Upper lobe of left lung (tissue), 6 donors: Measurements from ENCODE around the gene KCTD17. TPM values are rescaled to one million over a fixed set of nuclear protein-coding genes. Genes with fewer than 3 reads are reported as not detected.

Experiments used
- ATAC-seq, 2 donors: fragments of 200-7000 bp; cut with Tn5 transposase; one replicate each; pipeline ENCODE4 v1.9.1; 2022; ENCODE audit warnings: mild to moderate bottlenecking in 2 of 2, moderate library complexity in 2 of 2; ENCODE audit not compliant: low FRiP score in 2 of 2
- DNase-seq, 2 donors: peaks; one replicate each; pipeline ENCODE4 v3.0.0-alpha.2; 2019 to 2020
- H3K27ac ChIP-seq, 4 donors: fragments of 200-600 bp; sonication (generic); one replicate each; pipeline ENCODE4 v1.5.1; 2016 to 2019
- H3K27me3 ChIP-seq, 4 donors: fragments of 200-600 bp; sonication (generic); one replicate each; pipeline ENCODE4 v1.5.1; 2017 to 2019
- H3K36me3 ChIP-seq, 4 donors: fragments of 200-600 bp; sonication (generic); one replicate each; pipeline ENCODE4 v1.5.1; 2016 to 2019
- H3K4me1 ChIP-seq, 4 donors: fragments of 200-600 bp; sonication (generic); one replicate each; pipeline ENCODE4 v1.5.1; 2018 to 2019
- H3K4me3 ChIP-seq, 4 donors: fragments of 200-600 bp; sonication (generic); one replicate each; pipeline ENCODE4 v1.5.1; 2017 to 2019; ENCODE audit warnings: mild to moderate bottlenecking in 2 of 4, moderate library complexity in 1 of 4
- H3K9me3 ChIP-seq, 4 donors: fragments of 200-600 bp; sonication (generic); one replicate each; pipeline ENCODE4 v1.5.1; 2018 to 2019
- EP300 ChIP-seq, 4 donors: sonication (generic); formaldehyde crosslinking; IDR thresholded peaks; one replicate each; pipeline ENCODE4 v1.5.1; 2017; ENCODE audit warnings: antibody characterized with exemption in 4 of 4, control low read depth in 2 of 4
- POLR2A ChIP-seq, 4 donors: fragments of 450-650 bp; IDR thresholded peaks; one replicate each; pipeline ENCODE4 v1.5.1; 2016 to 2017; ENCODE audit warnings: antibody characterized with exemption in 4 of 4, mild to moderate bottlenecking in 2 of 4
- POLR2AphosphoS5 ChIP-seq, 2 donors: sonication (generic); formaldehyde crosslinking; IDR thresholded peaks; one replicate each; pipeline ENCODE4 v1.5.1; 2017; ENCODE audit warnings: antibody characterized with exemption in 2 of 2
- WGBS, 2 donors: methylation state at CpG; one replicate each; pipeline ENCODE4 v1.1.5; 2017 to 2018; 5-methylcytosine and 5-hydroxymethylcytosine counted together
- total RNA-seq, 6 donors: library from RNA; depleted of rRNA in 4 of 6; stranded (reverse); fragments of >200 nt in 4 of 6; gene quantifications; one replicate each; pipeline versions ENCODE4 v1.1.0 to v1.2.1, GENCODE V29; 2016 to 2021
- TF ChIP-seq, protein P1 (sequence below), 6 experiments: fragments of 450-650 bp in 4 of 6; fragments of 200-600 bp in 2 of 6; sonication (generic) in 2 of 6; IDR thresholded peaks; one replicate each; pipeline ENCODE4 v1.5.1; 2016 to 2019; ENCODE audit warnings: antibody characterized with exemption in 6 of 6
- donor health status: DM: no; HTN: no; CAD: no; lungs with moderate emphysema.
- donor health status: DM: no; HTN: yes; CAD: no; lungs with severe emphysema.

Gene KCTD17
- total RNA-seq, 6 donors from 2014 or later = 9.0 to 30.4 (median 23.2) TPM

DNA sequence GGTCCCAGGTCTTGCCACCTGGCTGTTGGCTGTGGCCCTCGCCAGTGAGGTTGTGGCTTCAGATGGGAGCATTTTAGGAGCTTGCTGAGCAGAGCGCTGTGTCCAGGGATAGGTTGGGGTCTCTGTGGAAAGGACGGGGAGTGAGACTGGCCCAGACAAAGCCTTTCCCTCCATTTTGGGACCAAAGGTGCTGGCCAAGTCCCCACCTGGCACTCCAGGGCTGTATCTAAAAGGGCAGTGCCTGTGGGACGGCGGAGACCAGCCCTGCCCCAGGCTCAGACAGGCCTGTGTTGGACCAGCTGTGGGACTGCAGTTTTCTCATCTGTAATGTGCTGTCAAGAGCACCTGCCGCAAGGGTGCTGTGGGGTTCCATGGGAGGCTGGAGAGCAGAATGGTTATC lies 5.0 kb upstream of the KCTD17 start:
- Histone ChIP-seq H3K4me1 (peaks cover 3 to 22% (median 14%) of the 10 kb centered on the region in 4 donors), H3K36me3 (no peaks in the 10 kb centered on the region), H3K9me3 (no peaks in the 10 kb centered on the region), H3K27ac (no peak overlapping the region), H3K27me3 (no peaks in the 10 kb centered on the region), H3K4me3 (no peak overlapping the region)
- TF ChIP-seq, protein P1, sequence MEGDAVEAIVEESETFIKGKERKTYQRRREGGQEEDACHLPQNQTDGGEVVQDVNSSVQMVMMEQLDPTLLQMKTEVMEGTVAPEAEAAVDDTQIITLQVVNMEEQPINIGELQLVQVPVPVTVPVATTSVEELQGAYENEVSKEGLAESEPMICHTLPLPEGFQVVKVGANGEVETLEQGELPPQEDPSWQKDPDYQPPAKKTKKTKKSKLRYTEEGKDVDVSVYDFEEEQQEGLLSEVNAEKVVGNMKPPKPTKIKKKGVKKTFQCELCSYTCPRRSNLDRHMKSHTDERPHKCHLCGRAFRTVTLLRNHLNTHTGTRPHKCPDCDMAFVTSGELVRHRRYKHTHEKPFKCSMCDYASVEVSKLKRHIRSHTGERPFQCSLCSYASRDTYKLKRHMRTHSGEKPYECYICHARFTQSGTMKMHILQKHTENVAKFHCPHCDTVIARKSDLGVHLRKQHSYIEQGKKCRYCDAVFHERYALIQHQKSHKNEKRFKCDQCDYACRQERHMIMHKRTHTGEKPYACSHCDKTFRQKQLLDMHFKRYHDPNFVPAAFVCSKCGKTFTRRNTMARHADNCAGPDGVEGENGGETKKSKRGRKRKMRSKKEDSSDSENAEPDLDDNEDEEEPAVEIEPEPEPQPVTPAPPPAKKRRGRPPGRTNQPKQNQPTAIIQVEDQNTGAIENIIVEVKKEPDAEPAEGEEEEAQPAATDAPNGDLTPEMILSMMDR (IDR thresholded peaks at IDR 0.05) = no peak
- TF ChIP-seq POLR2AphosphoS5 (IDR thresholded peaks at IDR 0.05) (no peak), POLR2A (IDR thresholded peaks at IDR 0.05) (no peak), EP300 (IDR thresholded peaks at IDR 0.05) (no peak)
- DNase-seq (no peak), ATAC-seq (no peak)
- 100% methylated on average over 6 of the region's 6 CpGs; no CpG with 5 or more reads in 1 of the 2 donors for WGBS, 2 donors

DNA sequence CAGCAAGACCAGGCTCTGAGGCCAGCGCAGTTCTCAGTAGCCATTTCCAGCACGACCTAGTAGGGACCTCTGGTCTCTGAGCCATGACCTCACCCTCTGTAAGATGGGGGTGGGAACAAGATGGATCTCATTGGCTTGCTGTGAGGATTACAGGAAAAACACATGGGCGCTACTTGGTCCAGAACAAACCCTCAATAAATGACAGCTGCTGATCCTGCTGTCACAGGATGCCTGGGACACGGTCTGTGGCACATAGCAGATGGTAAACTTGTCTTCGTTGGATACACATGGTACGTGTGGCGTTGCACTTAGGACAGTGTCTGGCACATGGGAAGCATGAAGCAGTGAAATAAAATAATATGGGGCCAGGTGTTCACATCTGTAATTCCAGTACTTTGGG lies 4.5 kb upstream of the KCTD17 start:
- WGBS, 2 donors = 89 to 93% methylated on average over 4 to 7 of the region's 7 CpGs
- no peaks in the 10 kb centered on the region for H3K36me3 ChIP-seq
- H3K27ac ChIP-seq = no peak overlapping the region
- no peaks in the 10 kb centered on the region for H3K27me3 ChIP-seq
- no peak for DNase-seq
- H3K4me1 ChIP-seq = peaks cover 3 to 26% (median 17%) of the 10 kb centered on the region in 4 donors
- H3K4me3 ChIP-seq = no peak overlapping the region
- no peak for ATAC-seq
- no peak for TF ChIP-seq POLR2AphosphoS5 (IDR thresholded peaks at IDR 0.05)
- TF ChIP-seq, protein P1 (IDR thresholded peaks at IDR 0.05) = no peak
- H3K9me3 ChIP-seq = no peaks in the 10 kb centered on the region

DNA sequence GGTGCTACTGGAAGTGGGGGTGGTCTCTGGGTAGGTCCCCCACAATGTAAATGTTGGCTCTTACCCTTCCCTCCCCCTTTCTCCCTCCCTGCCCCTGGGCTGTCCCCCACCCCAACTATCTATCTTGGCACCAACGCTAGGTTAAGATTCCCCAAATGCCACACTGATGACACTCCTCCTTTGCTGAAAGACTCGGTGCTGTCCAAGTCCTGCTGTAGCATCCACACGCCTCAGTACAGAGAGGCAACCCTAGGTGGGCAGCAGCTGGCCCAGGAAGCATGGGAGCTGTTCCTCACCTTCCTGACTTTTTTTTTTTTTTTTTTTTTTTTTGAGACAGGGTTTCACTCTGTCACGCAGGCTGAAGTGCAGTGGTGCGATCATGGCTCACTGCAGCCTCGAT lies 3.4 kb upstream of the KCTD17 start:
- Histone ChIP-seq H3K9me3 (no peaks in the 10 kb centered on the region), H3K4me1 (peaks cover 3 to 34% (median 24%) of the 10 kb centered on the region in 4 donors), H3K36me3 (no peaks in the 10 kb centered on the region), H3K27me3 (no peaks in the 10 kb centered on the region), H3K27ac (no peak overlapping the region), H3K4me3 (no peak overlapping the region)
- ATAC-seq = no peak
- TF ChIP-seq POLR2AphosphoS5 (IDR thresholded peaks at IDR 0.05) (no peak), EP300 (IDR thresholded peaks at IDR 0.05) (no peak), POLR2A (IDR thresholded peaks at IDR 0.05) (no peak)
- TF ChIP-seq, protein P1 (IDR thresholded peaks at IDR 0.05) = no peak
- no peak for DNase-seq
- 81 to 88% methylated on average over 6 of the region's 6 CpGs for WGBS, 2 donors

DNA sequence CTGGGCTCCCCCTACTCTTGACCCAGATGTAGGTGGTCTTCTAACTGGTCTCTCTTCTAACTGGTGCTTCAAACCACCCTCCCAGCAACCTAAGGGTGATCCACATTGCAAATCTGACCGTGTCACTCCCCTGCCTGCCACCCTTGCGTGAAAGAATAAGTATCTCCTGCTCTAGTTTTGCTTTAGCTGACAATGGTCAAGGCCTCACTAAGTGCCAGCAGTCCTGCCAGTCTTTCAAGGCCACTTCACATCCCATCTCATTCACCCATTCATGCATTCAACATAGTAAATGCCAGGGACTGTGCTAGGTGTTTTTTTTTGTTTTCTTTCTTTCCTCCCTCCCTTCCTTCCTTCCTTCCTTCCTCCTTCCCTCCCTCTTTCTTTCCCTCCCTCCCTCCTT lies 2.3 kb upstream of the KCTD17 start:
- no peak overlapping the region for H3K4me3 ChIP-seq
- H3K27ac ChIP-seq = no peak overlapping the region
- DNase-seq (no peak), ATAC-seq (no peak)
- H3K4me1 ChIP-seq = peaks cover 3 to 23% (median 19%) of the 10 kb centered on the region in 4 donors
- WGBS, 2 donors = 73 to 87% methylated on average over 2 of the region's 2 CpGs
- H3K27me3 ChIP-seq = no peaks in the 10 kb centered on the region
- TF ChIP-seq POLR2AphosphoS5 (IDR thresholded peaks at IDR 0.05) (no peak), POLR2A (IDR thresholded peaks at IDR 0.05) (no peak), EP300 (IDR thresholded peaks at IDR 0.05) (no peak)
- TF ChIP-seq, protein P1 (IDR thresholded peaks at IDR 0.05) = no peak
- no peaks in the 10 kb centered on the region for H3K36me3 ChIP-seq
- no peaks in the 10 kb centered on the region for H3K9me3 ChIP-seq

DNA sequence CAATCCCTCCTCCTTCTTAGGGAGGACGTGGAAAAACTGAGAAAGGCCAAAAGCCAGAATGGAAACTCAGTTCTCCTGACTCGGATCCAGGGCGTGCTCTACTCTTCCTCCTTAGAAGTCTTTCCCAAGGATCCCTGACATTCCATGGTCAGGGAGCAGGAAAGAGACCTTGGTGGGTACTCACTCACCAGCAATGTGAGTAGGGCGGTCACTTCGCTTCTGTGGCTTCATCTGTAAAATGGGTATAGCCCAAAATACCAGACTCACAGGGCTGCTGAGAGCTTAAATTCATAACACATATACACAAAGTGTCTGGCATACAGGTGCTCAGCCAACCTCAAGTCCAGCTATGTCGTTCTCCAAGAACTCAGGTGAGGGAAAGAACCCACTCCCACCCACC lies 629 bp upstream of the KCTD17 start:
- peak overlapping the region in 2 of 4 donors; percentile 43 to 73 for H3K27ac ChIP-seq
- 82 to 88% methylated on average over 6 of the region's 6 CpGs for WGBS, 2 donors

More for the DNA sequence above, 629 bp upstream of the KCTD17 start:
- Histone ChIP-seq H3K4me1 (peaks cover 3 to 21% (median 13%) of the 10 kb centered on the region in 4 donors), H3K9me3 (no peaks in the 10 kb centered on the region), H3K27me3 (no peaks in the 10 kb centered on the region), H3K36me3 (peaks cover 0 to 11% (median 0%) of the 10 kb centered on the region in 4 donors), H3K4me3 (peak overlapping the region in 3 of 4 donors; percentile 73 to 90 (median 73))
- DNase-seq (no peak), ATAC-seq (no peak)
- TF ChIP-seq POLR2A (IDR thresholded peaks at IDR 0.05) (no peak), EP300 (IDR thresholded peaks at IDR 0.05) (no peak), POLR2AphosphoS5 (IDR thresholded peaks at IDR 0.05) (no peak)
- TF ChIP-seq, protein P1 (IDR thresholded peaks at IDR 0.05) = no peak
